GM12878 (cell line): ENCODE results near the gene ASAH2. TPM values are rescaled to one million over a fixed set of nuclear protein-coding genes. Genes with fewer than 3 reads are reported as not detected.
"Not testable (repeated sequence)": the region's sequence is repeated elsewhere in the genome, so short reads cannot be mapped to it uniquely, and the experiment has no call there.

Experiments
- ATAC-seq: fragments of 200-7000 bp; cut with Tn5 transposase; 3 replicates; pipeline ENCODE4 v1.9.1; 2020; ENCODE audit warnings: mild to moderate bottlenecking, moderate library complexity
- BruUV-seq: library from RNA; stranded (reverse); fragments of 400-500 nt; replicated peaks from 2 replicates; lab custom pipeline; 2021; lab: Mats Ljungman, UMichigan
- CTCF ChIA-PET: fragments of 300-600 bp; sonication (Branson Sonifier 250); formaldehyde crosslinking; extraction: SDS; loops from one replicate; lab custom pipeline; 2021; ENCODE audit warnings: inconsistent platforms; lab: Yijun Ruan, JAX
- POLR2A ChIA-PET: fragments of 350-600 bp; formaldehyde crosslinking; extraction: SDS; loops from one replicate; lab custom pipeline; 2021; ENCODE audit warnings: inconsistent platforms; lab: Charles Lee
- RAD21 ChIA-PET: fragments of 300-600 bp; sonication (Branson Sonifier 250); formaldehyde crosslinking; loops from one replicate; lab custom pipeline; 2023; ENCODE audit warnings: antibody characterized with exemption; ENCODE audit not compliant: unreplicated experiment; lab: Charles Lee
- SMC1A ChIA-PET: fragments of 300-600 bp; sonication (Branson Sonifier 250); formaldehyde crosslinking; loops from one replicate; lab custom pipeline; 2023; ENCODE audit not compliant: unreplicated experiment, uncharacterized antibody; lab: Charles Lee
- DNase-seq: peaks from one replicate; pipeline ENCODE4 v3.0.0-alpha.2; 2011; ENCODE audit warnings: low read depth, low spot score
- FAIRE-seq: peaks from 3 replicates; lab custom pipeline; 2011; peaks lifted over from hg19 to GRCh38; lab: Jason Lieb, UNC
- H2AFZ ChIP-seq: 2 replicates; pipeline ENCODE4 v1.6.0; 2011; ENCODE audit warnings: low read depth, low read length, control low read depth; ENCODE audit not compliant: control insufficient read depth
- H3K27ac ChIP-seq: 2 replicates; pipeline ENCODE4 v1.5.1; 2011; ENCODE audit warnings: control low read depth; ENCODE audit not compliant: control insufficient read depth, insufficient read depth
- H3K27me3 ChIP-seq, 2 experiments: replicated peaks in 1 of 2; 2 replicates each; pipeline versions ENCODE4 v1.6.0 to v1.6.1; 2011; ENCODE audit warnings: low read length in 1 of 2; ENCODE audit not compliant: control insufficient read depth in 2 of 2, insufficient read depth in 2 of 2
- H3K36me3 ChIP-seq, 2 experiments: 2 replicates each; pipeline ENCODE4 v1.5.1; 2011; ENCODE audit warnings: low read length in 1 of 2; ENCODE audit not compliant: control insufficient read depth in 2 of 2, insufficient read depth in 2 of 2
- H3K4me1 ChIP-seq: 2 replicates; pipeline ENCODE4 v1.6.1; 2011; ENCODE audit warnings: mild to moderate bottlenecking, low read length, moderate library complexity, mixed read lengths; ENCODE audit not compliant: control insufficient read depth, insufficient read depth
- H3K4me2 ChIP-seq: 2 replicates; pipeline ENCODE4 v1.6.0; 2011; ENCODE audit warnings: control low read depth; ENCODE audit not compliant: control insufficient read depth, insufficient read depth
- H3K4me3 ChIP-seq: fragments of 200-600 bp; sonication (generic); 2 replicates; pipeline ENCODE4 v1.5.1; 2016
- H3K79me2 ChIP-seq: 2 replicates; pipeline ENCODE4 v1.6.0; 2011; ENCODE audit warnings: low read length; ENCODE audit not compliant: control insufficient read depth, insufficient read depth
- H3K9ac ChIP-seq: 2 replicates; pipeline ENCODE4 v1.8.0; 2011; ENCODE audit warnings: low read length, control low read depth, mixed read lengths; ENCODE audit not compliant: control insufficient read depth, insufficient read depth
- H3K9me3 ChIP-seq: replicated peaks from 3 replicates; pipeline ENCODE4 v1.5.1; 2011; ENCODE audit warnings: mild to moderate bottlenecking, low read length; ENCODE audit not compliant: control insufficient read depth, insufficient read depth
- H4K20me1 ChIP-seq: 2 replicates; pipeline ENCODE4 v1.6.0; 2011; ENCODE audit not compliant: control insufficient read depth, insufficient read depth
- BCLAF1 ChIP-seq: fragments of 450-650 bp; IDR thresholded peaks from 2 replicates; pipeline ENCODE4 v1.6.1; 2017; ENCODE audit warnings: antibody characterized with exemption, mild to moderate bottlenecking, moderate library complexity
- CBX3 ChIP-seq: fragments of 200-600 bp; sonication (generic); IDR thresholded peaks from 2 replicates; pipeline ENCODE4 v1.6.1; 2016; ENCODE audit warnings: low read depth, borderline replicate concordance
- EED ChIP-seq: sonication (generic); IDR thresholded peaks from 2 replicates; pipeline ENCODE4 v1.6.1; 2016; ENCODE audit warnings: antibody characterized with exemption, low read depth
- FOXM1 ChIP-seq: IDR thresholded peaks from 2 replicates; pipeline ENCODE4 v1.6.1; 2012; ENCODE audit warnings: low read depth, mild to moderate bottlenecking, inconsistent platforms, low read length, moderate library complexity
- IRF4 ChIP-seq: IDR thresholded peaks from 2 replicates; pipeline ENCODE4 v1.6.1; 2011; ENCODE audit warnings: low read depth, low read length
- MLLT1 ChIP-seq: fragments of 450-650 bp; IDR thresholded peaks from 2 replicates; pipeline ENCODE4 v1.6.1; 2016; ENCODE audit warnings: mild to moderate bottlenecking
- MYB ChIP-seq: fragments of 150-350 bp; IDR thresholded peaks from 2 replicates; pipeline ENCODE4 v1.6.1; 2014; ENCODE audit warnings: mild to moderate bottlenecking, low read depth, low read length, borderline replicate concordance
- NFXL1 ChIP-seq: fragments of 450-650 bp; IDR thresholded peaks from 2 replicates; pipeline ENCODE4 v1.6.1; 2017; ENCODE audit warnings: antibody characterized with exemption, mild to moderate bottlenecking, borderline replicate concordance
- RB1 ChIP-seq: fragments of 450-650 bp; formaldehyde crosslinking; IDR thresholded peaks from 2 replicates; pipeline ENCODE4 v1.6.1; 2017; ENCODE audit warnings: mild to moderate bottlenecking, borderline replicate concordance
- RFX5 ChIP-seq: IDR thresholded peaks from 2 replicates; pipeline ENCODE4 v1.6.1; 2011; ENCODE audit warnings: low read depth, low read length, improper control_type of control experiment
- YY1 ChIP-seq: IDR thresholded peaks from 2 replicates; pipeline ENCODE4 v1.6.1; 2011; ENCODE audit warnings: low read depth, mild to moderate bottlenecking, low read length
- WGBS: methylation state at CpG from one replicate; pipeline ENCODE4 v1.1.6; 2016; ENCODE audit warnings: low lambda C conversion rate; ENCODE audit not compliant: insufficient replicate concordance, insufficient coverage; ENCODE audit errors: missing lambda C conversion rate; 5-methylcytosine and 5-hydroxymethylcytosine counted together
- in situ Hi-C: fragments of 300-500 bp; cut with MboI; formaldehyde crosslinking; loops from 9 replicates; pipeline ENCODE4 v1.14.3; 2018; ENCODE audit warnings: mixed read lengths
- intact Hi-C: fragments of 100-400 bp; cut with micrococcal nuclease; formaldehyde crosslinking; loops from one replicate; pipeline ENCODE4 v1.14.2; 2022; ENCODE audit not compliant: unreplicated experiment
- polyA plus RNA-seq, 11 experiments: library from polyadenylated mRNA; depleted of rRNA in 4 of 11; unstranded in 6 of 11; stranded (reverse) in 5 of 11; fragments of >200 nt; fragmentation: Nextera tagmentation in 4 of 11; fragmentation: Illumina TruSeq in 1 of 11; extraction: Ambion mirVana in 4 of 11; extraction: Trizol in 1 of 11; gene quantifications; 1 replicate in 1 of 11; 2 replicates in 10 of 11; pipeline versions ENCODE4 v1.2.1 to v1.2.3, GENCODE V29; 2011 to 2016; ENCODE audit warnings: inconsistent platforms in 2 of 11, missing spikeins in 2 of 11, low read depth in 1 of 11
- total RNA-seq, 4 experiments: library from RNA; depleted of rRNA in 3 of 4; stranded (reverse); fragments of >200 nt in 3 of 4; fragmentation: Illumina TruSeq in 1 of 4; extraction: Trizol in 1 of 4; gene quantifications; 2 replicates each; pipeline versions ENCODE4 v1.2.1 to v1.2.3, GENCODE V29; 2013 to 2021

Gene ASAH2
- total and polyA plus RNA-seq, 10 of the 15 experiments (the other 5 are each of a cell fraction or from before 2014, with no cell fraction given): 0.23 to 2.3 (median 1.1) TPM

- peaks cover 0 to 5% of the 10 kb centered on the region in 2 experiments; a peak in 1 of 4 replicates for H3K27me3 ChIP-seq
- no peaks in the 10 kb centered on the region for H3K36me3 ChIP-seq
- BruUV-seq: no TSS peak
- ChIA-PET SMC1A (interaction anchor here (1.0 to 1.4 kb wide), 3 partner anchors 12 to 60 kb away, joined by 3 to 4 read pairs (median 3); no protein-coding TSS in a partner anchor), RAD21 (interaction anchor here (0.9 kb wide), 1 partner anchor 10 kb away, joined by 4 read pairs; no protein-coding TSS in a partner anchor), POLR2A (no interaction called here), CTCF (no interaction called here)
- no peak for ATAC-seq
- DNase-seq: no peak
- no peak overlapping the region for H3K4me3 ChIP-seq
- 51% methylated on average over 3 of the region's 3 CpGs for WGBS
- H3K4me1 ChIP-seq: no peaks in the 10 kb centered on the region
- no peak overlapping the region for H3K4me2 ChIP-seq
- in situ Hi-C loops (no loop called here), intact Hi-C loops (no loop called here)
- no peak for FAIRE-seq
- no peaks in the 10 kb centered on the region for H3K9me3 ChIP-seq
- TF ChIP-seq NFXL1: no peak
- no peak for TF ChIP-seq MLLT1
- TF ChIP-seq FOXM1: no peak
- no peak for TF ChIP-seq MYB
- TF ChIP-seq EED: no peak
- TF ChIP-seq RFX5: no peak
- TF ChIP-seq YY1: no peak
- TF ChIP-seq IRF4: no peak
- TF ChIP-seq RB1: no peak
- no peak for TF ChIP-seq CBX3
- TF ChIP-seq BCLAF1: no peak
- H3K9ac ChIP-seq: no peak overlapping the region
- no peak overlapping the region for H2AFZ ChIP-seq
- no peak overlapping the region for H3K27ac ChIP-seq
- no peaks in the 10 kb centered on the region for H3K79me2 ChIP-seq
- H4K20me1 ChIP-seq: no peaks in the 10 kb centered on the region
Measured at GRCh38 chr10:50271564-50272250, 20.4 kb upstream of the ASAH2 start.

GRCh38 chr10:50267877-50268276 lies 16.6 kb upstream of the ASAH2 start:
- H2AFZ ChIP-seq, FAIRE-seq, H3K4me2 ChIP-seq, H3K4me1 ChIP-seq, BruUV-seq, POLR2A ChIA-PET, H4K20me1 ChIP-seq, H3K27me3 ChIP-seq, intact Hi-C loops, H3K9me3 ChIP-seq, DNase-seq, CTCF ChIA-PET, H3K79me2 ChIP-seq, in situ Hi-C loops, RAD21 ChIA-PET, ATAC-seq, H3K9ac ChIP-seq, H3K27ac ChIP-seq, H3K4me3 ChIP-seq, SMC1A ChIA-PET, H3K36me3 ChIP-seq: not testable (repeated sequence)
- WGBS: 83% methylated on average over 3 of the region's 3 CpGs
